Lower leg skin (tissue), 4 donors: Measurements from ENCODE around the gene TMEM45A. TPM values are rescaled to one million over a fixed set of nuclear protein-coding genes. Genes with fewer than 3 reads are reported as not detected.
"Not testable (repeated sequence)": the region's sequence is repeated elsewhere in the genome, so short reads cannot be mapped to it uniquely, and the experiment has no call there.

Source experiments
- DNase-seq, 2 donors: peaks; one replicate each; pipeline ENCODE4 v3.0.0-alpha.2; 2019; ENCODE audit warnings: low spot score in 2 of 2
- H3K4me3 ChIP-seq: fragments of 200-600 bp; sonication (generic); 2 replicates; pipeline ENCODE4 v1.5.1; 2017; ENCODE audit warnings: mild to moderate bottlenecking, low read depth; ENCODE audit not compliant: poor library complexity, severe bottlenecking
- POLR2A ChIP-seq, 2 donors: fragments of 450-650 bp; IDR thresholded peaks; one replicate each; pipeline ENCODE4 v1.6.1; 2016 to 2017; ENCODE audit warnings: antibody characterized with exemption in 2 of 2, mild to moderate bottlenecking in 1 of 2, moderate library complexity in 1 of 2
- WGBS, 2 donors: methylation state at CpG; one replicate each; pipeline ENCODE4 v1.1.5; 2018; 5-methylcytosine and 5-hydroxymethylcytosine counted together
- intact Hi-C: fragments of 100-400 bp; cut with DNase I; formaldehyde crosslinking; loops from one replicate; pipeline ENCODE4 v1.15.0; 2023; ENCODE audit warnings: low total_unique reads
- total RNA-seq, 4 donors: library from RNA; depleted of rRNA; stranded (reverse); fragments of >200 nt; gene quantifications; one replicate each; pipeline ENCODE4 v1.1.0, GENCODE V29; 2016
- TF ChIP-seq, protein P1 (sequence below), 3 donors: fragments of 450-650 bp; IDR thresholded peaks; one replicate each; pipeline ENCODE4 v1.5.1; 2016; ENCODE audit warnings: antibody characterized with exemption in 3 of 3, mild to moderate bottlenecking in 3 of 3, moderate library complexity in 2 of 3

Gene TMEM45A
- total RNA-seq, 4 donors from 2014 or later: 421 to 1,097 (median 707) TPM

DNA sequence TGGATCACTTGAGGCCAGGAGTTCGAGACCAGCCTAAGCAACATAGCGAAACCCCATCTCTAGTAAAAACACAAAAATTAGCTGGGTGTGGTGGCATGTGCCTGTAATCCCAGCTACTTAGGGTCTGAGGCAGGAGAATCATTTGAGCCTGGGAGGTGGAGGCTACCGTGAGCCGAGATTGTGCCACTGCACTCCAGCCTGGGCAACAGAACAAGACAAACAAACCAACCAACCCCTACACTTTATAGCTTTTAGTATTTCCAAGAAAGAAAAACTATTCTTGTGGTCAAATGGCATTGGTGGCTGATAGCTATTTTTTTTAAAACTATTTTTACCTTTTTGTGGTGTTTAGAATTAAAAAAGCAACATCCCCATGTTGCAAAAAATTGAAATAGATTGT, 7.2 kb downstream of the TMEM45A start:
- WGBS, 2 donors: 93 to 94% methylated on average over 4 of the region's 4 CpGs
- no peak for TF ChIP-seq POLR2A (IDR thresholded peaks at IDR 0.05)
- TF ChIP-seq, protein P1, sequence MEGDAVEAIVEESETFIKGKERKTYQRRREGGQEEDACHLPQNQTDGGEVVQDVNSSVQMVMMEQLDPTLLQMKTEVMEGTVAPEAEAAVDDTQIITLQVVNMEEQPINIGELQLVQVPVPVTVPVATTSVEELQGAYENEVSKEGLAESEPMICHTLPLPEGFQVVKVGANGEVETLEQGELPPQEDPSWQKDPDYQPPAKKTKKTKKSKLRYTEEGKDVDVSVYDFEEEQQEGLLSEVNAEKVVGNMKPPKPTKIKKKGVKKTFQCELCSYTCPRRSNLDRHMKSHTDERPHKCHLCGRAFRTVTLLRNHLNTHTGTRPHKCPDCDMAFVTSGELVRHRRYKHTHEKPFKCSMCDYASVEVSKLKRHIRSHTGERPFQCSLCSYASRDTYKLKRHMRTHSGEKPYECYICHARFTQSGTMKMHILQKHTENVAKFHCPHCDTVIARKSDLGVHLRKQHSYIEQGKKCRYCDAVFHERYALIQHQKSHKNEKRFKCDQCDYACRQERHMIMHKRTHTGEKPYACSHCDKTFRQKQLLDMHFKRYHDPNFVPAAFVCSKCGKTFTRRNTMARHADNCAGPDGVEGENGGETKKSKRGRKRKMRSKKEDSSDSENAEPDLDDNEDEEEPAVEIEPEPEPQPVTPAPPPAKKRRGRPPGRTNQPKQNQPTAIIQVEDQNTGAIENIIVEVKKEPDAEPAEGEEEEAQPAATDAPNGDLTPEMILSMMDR (IDR thresholded peaks at IDR 0.05): no peak
- DNase-seq: no peak
- no peak overlapping the region for H3K4me3 ChIP-seq
- intact Hi-C loops: no loop called here

DNA sequence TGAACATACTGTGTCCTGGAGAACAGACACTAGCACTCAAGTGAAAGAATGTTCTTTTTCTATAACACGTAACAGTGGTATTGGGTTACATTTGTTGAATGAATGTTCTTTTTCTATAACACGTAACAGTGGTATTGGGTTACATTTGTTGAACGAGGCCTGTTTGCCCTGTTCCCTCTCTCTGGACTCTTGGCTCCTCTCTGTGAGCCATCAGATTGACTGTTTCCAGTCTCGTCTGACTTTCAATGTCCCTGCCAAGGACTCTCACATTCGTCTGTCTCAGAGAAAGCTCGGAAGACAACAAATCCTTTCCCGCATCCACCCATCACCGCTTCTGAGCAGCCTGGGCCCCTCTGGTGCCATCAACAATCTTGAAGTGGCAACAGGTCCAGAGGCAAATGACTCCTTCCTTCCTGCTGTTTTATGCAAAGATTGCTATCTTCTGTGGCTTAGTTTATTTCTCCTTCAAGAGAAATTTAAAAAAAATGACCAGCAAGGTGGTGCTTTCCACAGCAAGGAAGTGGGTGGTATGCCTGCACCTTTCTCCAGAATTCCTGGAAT, 8.0 kb downstream of the TMEM45A start:
- WGBS, 2 donors: 85 to 91% methylated on average over 8 of the region's 8 CpGs
- no peak overlapping the region for H3K4me3 ChIP-seq
- intact Hi-C loops: no loop called here
- DNase-seq: no peak
- TF ChIP-seq, protein P1 (IDR thresholded peaks at IDR 0.05): no peak
- TF ChIP-seq POLR2A (IDR thresholded peaks at IDR 0.05): no peak

DNA sequence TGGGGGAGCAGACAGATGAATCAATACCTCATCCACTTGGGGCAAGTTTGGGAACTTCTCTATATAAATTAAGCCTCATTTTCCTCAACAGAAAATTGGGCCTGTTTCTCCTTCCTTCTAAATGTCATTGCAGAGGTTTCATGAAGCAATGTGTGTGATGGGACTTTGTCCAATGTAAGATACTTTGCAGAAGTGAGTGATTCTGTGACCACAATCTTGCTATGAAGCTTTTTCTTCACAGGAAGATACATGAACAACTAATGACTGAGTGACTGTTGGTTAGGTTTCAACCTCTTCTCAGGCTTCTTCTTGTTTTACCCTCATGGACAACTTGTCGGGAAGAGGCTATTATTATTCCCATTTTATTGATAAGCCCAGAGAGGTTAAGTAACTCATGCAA, 11.0 kb downstream of the TMEM45A start:
- WGBS, 2 donors: 84 to 94% methylated on average over 1 of the region's 1 CpG
- no peak for DNase-seq
- TF ChIP-seq, protein P1 (IDR thresholded peaks at IDR 0.05): no peak
- TF ChIP-seq POLR2A (IDR thresholded peaks at IDR 0.05): no peak
- H3K4me3 ChIP-seq: no peak overlapping the region
- intact Hi-C loops: no loop called here

DNA sequence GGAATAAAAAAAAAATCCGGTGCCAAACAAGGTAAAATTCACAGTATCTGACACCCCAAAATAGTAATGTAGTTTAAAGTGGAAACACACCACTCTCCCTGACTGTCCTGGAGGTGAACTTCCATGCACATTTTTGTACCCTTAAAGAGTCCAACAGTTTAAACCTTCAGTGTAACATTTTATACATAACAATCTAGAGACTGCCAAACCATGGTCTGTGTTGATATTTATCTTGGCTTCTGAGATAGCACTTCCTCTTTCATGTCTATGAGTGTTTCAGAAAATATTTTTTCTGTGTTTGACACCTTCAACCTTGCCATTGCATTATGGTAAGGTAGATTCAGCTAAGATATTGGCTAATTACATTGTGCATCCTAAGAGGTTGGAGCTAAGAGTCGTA, 13.9 kb downstream of the TMEM45A start:
- TF ChIP-seq POLR2A (IDR thresholded peaks at IDR 0.05): no peak
- TF ChIP-seq, protein P1 (IDR thresholded peaks at IDR 0.05): no peak
- no peak for DNase-seq
- 82 to 86% methylated on average over 2 of the region's 2 CpGs for WGBS, 2 donors
- intact Hi-C loops: no loop called here
- no peak overlapping the region for H3K4me3 ChIP-seq

DNA sequence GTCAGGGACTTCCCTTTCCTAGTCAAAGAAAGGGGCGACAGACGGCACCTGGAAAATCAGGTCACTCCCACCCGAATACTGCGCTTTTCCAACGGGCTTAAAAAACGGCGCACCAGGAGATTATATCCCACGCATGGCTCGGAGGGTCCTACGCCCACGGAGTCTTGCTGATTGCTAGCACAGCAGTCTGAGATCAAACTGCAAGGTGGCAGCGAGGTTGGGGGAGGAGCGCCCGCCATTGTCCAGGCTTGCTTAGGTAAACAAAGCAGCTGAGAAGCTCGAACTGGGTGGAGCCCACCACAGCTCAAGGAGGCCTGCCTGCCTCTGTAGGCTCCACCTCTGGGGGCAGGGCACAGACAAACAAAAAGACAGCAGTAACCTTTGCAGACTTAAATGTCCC, 17.4 kb downstream of the TMEM45A start:
- 97% methylated on average over 11 of the region's 15 CpGs for WGBS, 2 donors
- H3K4me3 ChIP-seq, DNase-seq, intact Hi-C loops: not testable (repeated sequence)

DNA sequence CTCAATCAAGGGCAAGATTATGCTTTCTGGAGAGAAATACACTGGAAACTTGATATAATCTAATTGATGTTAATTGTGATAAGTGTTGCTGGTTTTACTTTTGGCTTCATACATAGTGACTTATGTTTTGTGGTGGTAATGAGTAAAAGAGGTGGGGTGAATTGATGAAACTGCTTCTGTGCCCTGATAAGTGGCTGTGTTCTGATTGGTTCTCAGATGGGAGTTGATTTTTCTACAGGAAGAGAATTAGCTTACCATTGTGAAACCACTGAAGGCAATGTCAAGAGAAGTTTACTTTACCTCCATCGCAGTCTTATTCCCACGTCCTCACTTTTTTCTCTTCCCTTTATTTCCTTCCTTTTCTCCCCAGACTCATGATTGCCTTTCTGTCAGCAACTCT, 23.8 kb downstream of the TMEM45A start:
- TF ChIP-seq, protein P1 (IDR thresholded peaks at IDR 0.05): no peak
- TF ChIP-seq POLR2A (IDR thresholded peaks at IDR 0.05): no peak
- 43 to 60% methylated on average over 2 of the region's 2 CpGs for WGBS, 2 donors
- no peak for DNase-seq

More for the DNA sequence above, 23.8 kb downstream of the TMEM45A start:
- no peak overlapping the region for H3K4me3 ChIP-seq
- intact Hi-C loops: no loop called here
